Spleen (tissue), 7 donors: ENCODE measurements around the gene CLMN.

Experiments
- CTCF ChIP-seq, 11 experiments: fragments of 200-600 bp in 7 of 11; fragments of 450-650 bp in 4 of 11; sonication (generic) in 4 of 11; IDR thresholded peaks in 8 of 11; conservative IDR thresholded peaks in 3 of 11; 1 replicate in 7 of 11; 2 replicates in 4 of 11; pipeline versions ENCODE4 v1.4.0 to v1.8.0; 2016 to 2021; ENCODE audit warnings: antibody characterized with exemption in 11 of 11, inconsistent platforms in 4 of 11, mild to moderate bottlenecking in 1 of 11
- POLR2AphosphoS5 ChIP-seq, 3 donors: sonication (generic); formaldehyde crosslinking; IDR thresholded peaks; one replicate each; pipeline ENCODE4 v1.5.1; 2017; ENCODE audit warnings: antibody characterized with exemption in 3 of 3
- donor health status: DM: no; HTN: no; CAD: no; lungs with moderate emphysema.
- donor health status: DM: no; HTN: no; CAD: no.
- donor health status: DM: no; HTN: no; CAD: no.

GRCh38 chr14:95233702-95234241, 85.9 kb downstream of the CLMN start:
- TF ChIP-seq CTCF (IDR thresholded peaks at IDR 0.05 in 8 of 11, conservative IDR thresholded peaks at IDR 0.05 in 3 of 11): no peak
- no peak for TF ChIP-seq POLR2AphosphoS5 (IDR thresholded peaks at IDR 0.05)
